Measurements from ENCODE around the gene ABCG2.

ABCG2 gene

GRCh38 chr4:88147799-88148217 lies 10.6 kb downstream of the ABCG2 start:
- H3K9ac ChIP-seq (ENCODE audit: low read depth, low read length, poor library complexity, severe bottlenecking) = no peak overlapping the region
- no peaks in the 10 kb centered on the region for H3K4me1 ChIP-seq (ENCODE audit: insufficient read depth, low read length, poor library complexity, severe bottlenecking)
- H3K27me3 ChIP-seq (ENCODE audit: insufficient read depth, low read length, poor library complexity, severe bottlenecking) = no peaks in the 10 kb centered on the region
- H4K20me1 ChIP-seq (ENCODE audit: insufficient read depth, low read length, poor library complexity, severe bottlenecking) = no peaks in the 10 kb centered on the region
- H2AFZ ChIP-seq (ENCODE audit: low read length) = no peak overlapping the region
- H3K9me3 ChIP-seq (ENCODE audit: insufficient read depth, low read depth, low read length) = no peaks in the 10 kb centered on the region
- no peaks in the 10 kb centered on the region for H3K79me2 ChIP-seq (ENCODE audit: insufficient read depth, low read length)
- no peaks in the 10 kb centered on the region for H3F3A ChIP-seq (ENCODE audit: low read depth)
- H3K36me3 ChIP-seq (ENCODE audit: insufficient read depth, low read length) = no peaks in the 10 kb centered on the region
- no peak overlapping the region for H3K4me3 ChIP-seq (ENCODE audit: low read length, poor library complexity, severe bottlenecking)
- TF ChIP-seq EZH2phosphoT487 (IDR thresholded peaks at IDR 0.05; ENCODE audit: borderline replicate concordance) = no peak
- no peak for TF ChIP-seq CTCF (conservative IDR thresholded peaks at IDR 0.05; ENCODE audit: low read length)
- H3K4me2 ChIP-seq (ENCODE audit: low read depth, low read length, poor library complexity, severe bottlenecking) = no peak overlapping the region
- no peaks in the 10 kb centered on the region for H3K9me2 ChIP-seq (replicated peaks; ENCODE audit: low read depth, low read length)

- Histone ChIP-seq H3K9me3 (ENCODE audit: insufficient read depth, low read depth, low read length) (no peaks in the 10 kb centered on the region), H2AFZ (ENCODE audit: low read length) (no peak overlapping the region), H3K4me1 (ENCODE audit: insufficient read depth, low read length, poor library complexity, severe bottlenecking) (no peaks in the 10 kb centered on the region), H3K4me2 (ENCODE audit: low read depth, low read length, poor library complexity, severe bottlenecking) (no peak overlapping the region), H3K4me3 (ENCODE audit: low read length, poor library complexity, severe bottlenecking) (no peak overlapping the region), H3K27me3 (ENCODE audit: insufficient read depth, low read length, poor library complexity, severe bottlenecking) (no peaks in the 10 kb centered on the region), H3K79me2 (ENCODE audit: insufficient read depth, low read length) (no peaks in the 10 kb centered on the region), H3K36me3 (ENCODE audit: insufficient read depth, low read length) (no peaks in the 10 kb centered on the region), H3F3A (ENCODE audit: low read depth) (no peaks in the 10 kb centered on the region), H3K9ac (ENCODE audit: low read depth, low read length, poor library complexity, severe bottlenecking) (no peak overlapping the region), H3K9me2 (replicated peaks; ENCODE audit: low read depth, low read length) (no peaks in the 10 kb centered on the region), H4K20me1 (ENCODE audit: insufficient read depth, low read length, poor library complexity, severe bottlenecking) (no peaks in the 10 kb centered on the region)
- TF ChIP-seq EZH2phosphoT487 (IDR thresholded peaks at IDR 0.05; ENCODE audit: borderline replicate concordance) (no peak), CTCF (conservative IDR thresholded peaks at IDR 0.05; ENCODE audit: low read length) (no peak)
These were observed 11.5 kb downstream of the ABCG2 start for GRCh38 chr4:88146891-88147290.

GRCh38 chr4:88144866-88145300 lies 13.6 kb downstream of the ABCG2 start:
- TF ChIP-seq CTCF (conservative IDR thresholded peaks at IDR 0.05; ENCODE audit: low read length) (no peak), EZH2phosphoT487 (IDR thresholded peaks at IDR 0.05; ENCODE audit: borderline replicate concordance) (no peak)
- Histone ChIP-seq H3K4me1 (ENCODE audit: insufficient read depth, low read length, poor library complexity, severe bottlenecking) (no peaks in the 10 kb centered on the region), H3K4me2 (ENCODE audit: low read depth, low read length, poor library complexity, severe bottlenecking) (no peak overlapping the region), H2AFZ (ENCODE audit: low read length) (no peak overlapping the region), H3K79me2 (ENCODE audit: insufficient read depth, low read length) (no peaks in the 10 kb centered on the region), H3F3A (ENCODE audit: low read depth) (no peaks in the 10 kb centered on the region), H3K9ac (ENCODE audit: low read depth, low read length, poor library complexity, severe bottlenecking) (no peak overlapping the region), H3K9me2 (replicated peaks; ENCODE audit: low read depth, low read length) (no peaks in the 10 kb centered on the region), H4K20me1 (ENCODE audit: insufficient read depth, low read length, poor library complexity, severe bottlenecking) (no peaks in the 10 kb centered on the region), H3K27me3 (ENCODE audit: insufficient read depth, low read length, poor library complexity, severe bottlenecking) (no peaks in the 10 kb centered on the region), H3K36me3 (ENCODE audit: insufficient read depth, low read length) (no peaks in the 10 kb centered on the region), H3K9me3 (ENCODE audit: insufficient read depth, low read depth, low read length) (no peaks in the 10 kb centered on the region), H3K4me3 (ENCODE audit: low read length, poor library complexity, severe bottlenecking) (no peak overlapping the region)

Measured in Loucy (cell line).